VCaP (cell line): Measurements from ENCODE around the gene SUV39H1.
"Not testable (repeated sequence)": the region's sequence is repeated elsewhere in the genome, so short reads cannot be mapped to it uniquely, and the experiment has no call there.

Experiments used
- H3K27ac ChIP-seq: fragments of 450-650 bp; 2 replicates; pipeline ENCODE4 v1.5.1; 2017
- TF ChIP-seq, protein P1 (sequence below): fragments of 450-650 bp; conservative IDR thresholded peaks from 2 replicates; pipeline ENCODE4 v1.5.1; 2017; ENCODE audit warnings: mild to moderate bottlenecking, moderate library complexity

The SUV39H1 gene

DNA sequence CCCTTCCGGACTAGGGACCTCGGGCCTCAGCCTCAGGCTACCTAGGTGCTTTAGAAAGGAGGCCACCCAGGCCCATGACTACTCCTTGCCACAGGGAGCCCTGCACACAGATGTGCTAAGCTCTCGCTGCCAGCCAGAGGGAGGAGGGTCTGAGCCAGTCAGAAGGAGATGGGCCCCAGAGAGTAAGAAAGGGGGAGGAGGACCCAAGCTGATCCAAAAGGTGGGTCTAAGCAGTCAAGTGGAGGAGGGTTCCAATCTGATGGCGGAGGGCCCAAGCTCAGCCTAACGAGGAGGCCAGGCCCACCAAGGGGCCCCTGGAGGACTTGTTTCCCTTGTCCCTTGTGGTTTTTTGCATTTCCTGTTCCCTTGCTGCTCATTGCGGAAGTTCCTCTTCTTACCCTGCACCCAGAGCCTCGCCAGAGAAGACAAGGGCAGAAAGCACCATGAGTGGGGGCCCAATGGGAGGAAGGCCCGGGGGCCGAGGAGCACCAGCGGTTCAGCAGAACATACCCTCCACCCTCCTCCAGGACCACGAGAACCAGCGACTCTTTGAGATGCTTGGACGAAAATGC lies 13.0 kb upstream of the SUV39H1 start, which contains the start of gene WAS:
Gene WAS (plus strand): TSS at position 389 of the 572 bp plus-strand sequence. CDS start 55 bp downstream, at position 444.
- H3K27ac ChIP-seq, result no peak within 1 kb of the TSS
- TF ChIP-seq, protein P1, sequence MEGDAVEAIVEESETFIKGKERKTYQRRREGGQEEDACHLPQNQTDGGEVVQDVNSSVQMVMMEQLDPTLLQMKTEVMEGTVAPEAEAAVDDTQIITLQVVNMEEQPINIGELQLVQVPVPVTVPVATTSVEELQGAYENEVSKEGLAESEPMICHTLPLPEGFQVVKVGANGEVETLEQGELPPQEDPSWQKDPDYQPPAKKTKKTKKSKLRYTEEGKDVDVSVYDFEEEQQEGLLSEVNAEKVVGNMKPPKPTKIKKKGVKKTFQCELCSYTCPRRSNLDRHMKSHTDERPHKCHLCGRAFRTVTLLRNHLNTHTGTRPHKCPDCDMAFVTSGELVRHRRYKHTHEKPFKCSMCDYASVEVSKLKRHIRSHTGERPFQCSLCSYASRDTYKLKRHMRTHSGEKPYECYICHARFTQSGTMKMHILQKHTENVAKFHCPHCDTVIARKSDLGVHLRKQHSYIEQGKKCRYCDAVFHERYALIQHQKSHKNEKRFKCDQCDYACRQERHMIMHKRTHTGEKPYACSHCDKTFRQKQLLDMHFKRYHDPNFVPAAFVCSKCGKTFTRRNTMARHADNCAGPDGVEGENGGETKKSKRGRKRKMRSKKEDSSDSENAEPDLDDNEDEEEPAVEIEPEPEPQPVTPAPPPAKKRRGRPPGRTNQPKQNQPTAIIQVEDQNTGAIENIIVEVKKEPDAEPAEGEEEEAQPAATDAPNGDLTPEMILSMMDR, result no peak

DNA sequence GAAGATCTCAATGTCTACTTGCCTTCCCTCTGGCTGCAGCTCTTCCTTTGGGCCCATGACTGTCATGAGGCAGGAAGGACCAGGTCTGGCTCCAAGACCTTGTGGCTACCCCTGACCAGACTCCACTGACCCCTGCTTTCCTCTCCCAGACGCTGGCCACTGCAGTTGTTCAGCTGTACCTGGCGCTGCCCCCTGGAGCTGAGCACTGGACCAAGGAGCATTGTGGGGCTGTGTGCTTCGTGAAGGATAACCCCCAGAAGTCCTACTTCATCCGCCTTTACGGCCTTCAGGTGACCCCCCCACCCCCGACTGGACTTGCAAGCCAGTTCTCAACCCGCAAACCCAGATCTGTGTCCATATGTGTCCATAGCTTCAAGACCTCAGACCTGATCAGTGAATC lies 12.4 kb upstream of the SUV39H1 start:
- no peak overlapping the region for H3K27ac ChIP-seq
- TF ChIP-seq, protein P1, result no peak

DNA sequence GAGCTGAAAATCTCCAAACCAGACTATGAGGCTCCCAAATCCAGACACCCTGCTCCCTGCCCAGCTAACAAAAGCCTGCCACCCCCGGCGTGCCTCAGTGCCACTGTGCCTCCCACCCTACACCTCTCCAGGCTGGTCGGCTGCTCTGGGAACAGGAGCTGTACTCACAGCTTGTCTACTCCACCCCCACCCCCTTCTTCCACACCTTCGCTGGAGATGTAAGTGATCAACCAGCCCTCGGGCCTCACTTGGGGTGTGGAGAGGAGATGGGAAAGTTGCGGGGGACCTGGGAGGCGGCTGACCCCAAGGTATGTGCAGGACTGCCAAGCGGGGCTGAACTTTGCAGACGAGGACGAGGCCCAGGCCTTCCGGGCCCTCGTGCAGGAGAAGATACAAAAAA lies 11.1 kb upstream of the SUV39H1 start:
- TF ChIP-seq, protein P1, result no peak
- no peak overlapping the region for H3K27ac ChIP-seq

DNA sequence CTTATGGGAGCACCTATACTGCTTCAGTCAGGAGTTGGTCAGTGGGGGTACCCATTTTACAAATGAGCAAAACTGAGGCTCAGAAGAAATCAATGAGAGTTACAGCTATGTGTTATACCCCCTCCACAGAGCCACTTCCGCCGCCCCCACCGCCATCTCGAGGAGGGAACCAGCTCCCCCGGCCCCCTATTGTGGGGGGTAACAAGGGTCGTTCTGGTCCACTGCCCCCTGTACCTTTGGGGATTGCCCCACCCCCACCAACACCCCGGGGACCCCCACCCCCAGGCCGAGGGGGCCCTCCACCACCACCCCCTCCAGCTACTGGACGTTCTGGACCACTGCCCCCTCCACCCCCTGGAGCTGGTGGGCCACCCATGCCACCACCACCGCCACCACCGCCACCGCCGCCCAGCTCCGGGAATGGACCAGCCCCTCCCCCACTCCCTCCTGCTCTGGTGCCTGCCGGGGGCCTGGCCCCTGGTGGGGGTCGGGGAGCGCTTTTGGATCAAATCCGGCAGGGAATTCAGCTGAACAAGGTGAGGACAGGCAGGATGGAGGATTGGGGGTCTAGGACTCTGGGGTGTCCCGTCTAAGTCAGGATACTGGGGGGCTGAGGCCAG lies 7.9 kb upstream of the SUV39H1 start:
- no peak overlapping the region for H3K27ac ChIP-seq
- TF ChIP-seq, protein P1, result no peak

DNA sequence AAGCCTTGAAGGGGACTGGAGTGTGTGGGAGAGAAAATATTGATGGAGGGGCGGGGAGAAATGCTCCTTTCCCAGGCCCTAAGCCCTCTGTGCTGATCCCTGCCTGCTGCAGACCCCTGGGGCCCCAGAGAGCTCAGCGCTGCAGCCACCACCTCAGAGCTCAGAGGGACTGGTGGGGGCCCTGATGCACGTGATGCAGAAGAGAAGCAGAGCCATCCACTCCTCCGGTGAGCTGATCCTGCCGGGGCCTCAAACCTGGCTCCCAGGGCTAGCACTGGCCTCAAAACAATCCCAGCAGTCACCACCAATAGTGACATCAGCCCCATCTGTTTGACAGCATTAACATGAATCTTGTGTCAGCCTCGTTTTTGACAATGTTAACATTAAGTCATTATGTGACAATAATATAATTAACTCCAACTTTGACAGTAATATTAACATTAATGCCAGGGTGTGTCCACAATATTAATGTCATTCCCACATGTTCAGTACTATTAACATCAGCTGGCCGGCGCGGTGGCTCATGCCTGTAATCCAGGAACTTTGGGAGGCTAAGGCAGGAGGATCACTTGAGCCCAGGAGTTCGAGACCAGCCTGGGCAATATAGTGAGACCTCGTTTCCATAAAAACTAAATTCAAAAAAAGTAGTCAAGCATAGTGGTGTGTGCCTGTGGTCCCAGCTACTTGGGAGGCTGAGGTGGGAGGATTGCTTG lies 7.2 kb upstream of the SUV39H1 start:
- no peak overlapping the region for H3K27ac ChIP-seq
- TF ChIP-seq, protein P1, result no peak

- H3K27ac ChIP-seq, result not testable (repeated sequence)
Observed at GRCh38 chrX:48691746-48692145, 4.8 kb upstream of the SUV39H1 start.

DNA sequence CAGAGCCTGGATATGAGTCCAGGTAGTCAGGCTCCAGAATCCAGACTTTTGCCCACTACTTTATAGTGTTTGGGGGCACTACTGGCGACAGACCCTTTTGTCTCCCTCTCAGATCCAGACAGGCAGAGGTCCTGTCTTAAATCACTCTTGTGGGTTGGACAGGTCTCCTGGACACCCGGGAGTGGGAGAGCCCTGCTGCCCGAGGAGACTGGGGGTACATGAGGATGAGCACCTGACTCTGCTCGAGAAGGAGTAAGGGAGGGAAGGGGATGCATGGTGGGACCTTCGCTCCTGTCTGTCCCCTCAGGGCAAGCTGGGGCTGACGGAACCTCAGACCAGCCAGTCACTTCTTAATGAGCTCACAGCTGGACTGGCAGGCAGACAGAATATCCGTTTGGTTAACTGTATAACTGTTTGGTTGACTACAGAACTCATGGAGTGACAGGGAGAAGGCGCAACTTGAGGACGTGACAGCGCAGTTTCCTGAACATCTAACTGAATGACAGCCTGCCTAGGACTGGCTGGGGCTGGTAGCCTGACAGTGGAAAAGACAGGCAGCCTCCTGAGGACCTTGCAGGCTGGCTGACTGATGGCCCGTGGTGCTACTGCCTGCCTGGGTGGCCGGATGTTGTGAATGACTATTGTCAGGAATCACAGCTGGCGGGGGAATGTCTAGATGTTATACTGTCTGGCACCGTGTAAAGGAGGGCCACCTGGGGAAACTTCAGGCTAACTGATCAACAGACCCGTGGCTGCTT lies 1.6 kb upstream of the SUV39H1 start:
- TF ChIP-seq, protein P1, result no peak
- no peak overlapping the region for H3K27ac ChIP-seq
